Skeletal muscle satellite cell (primary cell): ENCODE data around the gene FUT2.

Experiments used
- H3K27me3 ChIP-seq: 2 replicates; pipeline ENCODE4 v1.7.0; 2013; ENCODE audit warnings: low read length; ENCODE audit not compliant: control insufficient read depth, insufficient read depth
- H3K36me3 ChIP-seq: 2 replicates; pipeline ENCODE4 v1.7.0; 2013; ENCODE audit warnings: mild to moderate bottlenecking, control low read depth, low read length; ENCODE audit not compliant: insufficient read depth
- H3K4me1 ChIP-seq: 2 replicates; pipeline ENCODE4 v1.7.0; 2013; ENCODE audit warnings: low read length; ENCODE audit not compliant: control insufficient read depth, insufficient read depth
- H3K4me2 ChIP-seq: 2 replicates; pipeline ENCODE4 v1.7.0; 2013; ENCODE audit warnings: mild to moderate bottlenecking, low read length
- H3K4me3 ChIP-seq: 2 replicates; pipeline ENCODE4 v1.7.0; 2013; ENCODE audit warnings: low read length
- H3K9ac ChIP-seq: 2 replicates; pipeline ENCODE4 v1.7.0; 2013; ENCODE audit warnings: mild to moderate bottlenecking, low read depth, low read length, moderate library complexity
- H3K9me3 ChIP-seq: replicated peaks from 2 replicates; pipeline ENCODE4 v1.7.0; 2013; ENCODE audit warnings: mild to moderate bottlenecking, control low read depth, low read length

FUT2 gene

DNA sequence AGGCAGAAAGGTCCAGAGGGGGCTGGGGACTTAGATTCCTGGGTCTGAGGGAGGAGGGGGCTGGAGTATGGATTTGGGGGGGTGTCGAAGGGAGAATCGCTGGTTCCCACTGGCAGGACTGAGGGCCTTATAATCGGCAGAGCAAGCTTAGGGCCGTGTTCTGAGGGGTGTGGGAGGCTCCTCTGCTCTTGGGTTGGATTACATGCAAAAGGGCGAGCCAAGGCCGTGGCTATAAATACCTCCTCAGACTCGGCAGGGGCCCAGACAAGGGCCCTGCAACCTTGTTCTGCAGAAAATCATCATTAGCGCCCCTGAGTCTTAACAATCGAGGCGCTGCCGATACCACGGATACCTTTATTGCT is 24.5 kb downstream of the FUT2 start:
- Histone ChIP-seq H3K4me3 (peak overlapping the region; percentile 87), H3K27me3 (no peaks in the 10 kb centered on the region), H3K9ac (peak overlapping the region; percentile 3), H3K4me2 (peak overlapping the region; percentile 95), H3K4me1 (peaks cover 32% of the 10 kb centered on the region), H3K36me3 (no peaks in the 10 kb centered on the region), H3K9me3 (no peaks in the 10 kb centered on the region)

DNA sequence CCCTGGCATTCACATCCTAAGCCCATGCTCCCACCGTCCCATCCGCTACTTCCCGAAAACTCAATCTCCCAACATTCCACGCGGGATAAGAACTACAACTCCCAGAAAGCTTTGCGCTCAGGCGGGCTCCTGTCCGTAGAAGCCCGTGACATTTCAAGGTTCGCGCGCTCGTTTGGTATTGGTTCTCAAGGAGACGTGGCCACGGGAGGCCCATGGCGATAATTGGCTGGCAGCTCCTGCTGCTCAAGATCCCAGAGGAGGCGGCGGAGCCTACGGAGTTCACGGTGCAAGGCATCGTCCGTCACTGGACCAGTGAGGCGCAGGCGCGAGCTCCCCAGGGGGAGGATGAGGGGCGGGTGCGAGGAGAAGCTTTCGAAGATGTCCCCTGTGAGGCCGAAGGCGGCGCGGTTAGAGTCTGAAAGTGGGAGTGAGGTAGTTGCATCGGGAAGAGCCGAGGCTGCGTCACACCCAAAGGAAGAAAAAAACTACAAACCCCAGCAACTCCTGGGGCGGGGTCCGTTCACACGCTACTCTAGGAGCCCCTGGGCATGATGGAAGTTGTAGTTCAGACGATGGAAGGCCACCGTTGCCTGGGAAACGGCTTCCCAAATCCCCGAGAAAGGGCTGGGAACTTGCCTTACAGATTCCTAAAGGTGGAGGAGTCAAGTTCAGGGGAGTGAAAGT is 25.0 kb downstream of the FUT2 start:
- peak overlapping the region; percentile 95 for H3K4me2 ChIP-seq
- H3K4me1 ChIP-seq, result peaks cover 30% of the 10 kb centered on the region
- H3K4me3 ChIP-seq, result peak overlapping the region; percentile 87
- no peaks in the 10 kb centered on the region for H3K9me3 ChIP-seq
- H3K9ac ChIP-seq, result peak overlapping the region; percentile 83
- H3K27me3 ChIP-seq, result no peaks in the 10 kb centered on the region
- no peaks in the 10 kb centered on the region for H3K36me3 ChIP-seq

DNA sequence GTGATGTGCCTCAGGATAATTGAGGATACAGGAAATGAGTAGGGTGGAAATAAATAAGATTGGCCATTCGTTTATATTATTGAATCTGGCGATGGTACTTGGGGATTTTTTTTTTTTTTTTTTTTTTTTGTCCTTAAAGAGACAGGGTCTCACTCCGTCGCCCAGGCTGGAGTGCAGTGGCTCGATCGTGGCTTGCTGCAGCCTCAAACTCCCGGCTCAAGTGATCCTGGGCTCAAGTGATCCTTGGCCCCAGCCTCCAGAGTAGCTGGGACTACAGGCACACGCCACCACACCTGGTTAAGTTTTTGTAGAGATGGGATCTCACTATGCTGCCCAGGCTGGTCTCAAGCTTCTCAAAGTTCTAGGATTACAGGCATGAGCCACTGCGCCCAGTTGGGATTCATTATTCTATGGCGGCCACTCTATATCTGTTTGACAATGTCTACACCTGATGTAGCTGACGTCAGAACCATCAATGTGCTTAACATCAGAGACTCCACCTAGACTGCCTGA is 26.5 kb downstream of the FUT2 start:
- H3K9ac ChIP-seq, result no peak overlapping the region
- H3K4me1 ChIP-seq, result peaks cover 15% of the 10 kb centered on the region
- H3K27me3 ChIP-seq, result no peaks in the 10 kb centered on the region
- no peak overlapping the region for H3K4me2 ChIP-seq
- no peaks in the 10 kb centered on the region for H3K9me3 ChIP-seq
- H3K4me3 ChIP-seq, result no peak overlapping the region
- H3K36me3 ChIP-seq, result no peaks in the 10 kb centered on the region

DNA sequence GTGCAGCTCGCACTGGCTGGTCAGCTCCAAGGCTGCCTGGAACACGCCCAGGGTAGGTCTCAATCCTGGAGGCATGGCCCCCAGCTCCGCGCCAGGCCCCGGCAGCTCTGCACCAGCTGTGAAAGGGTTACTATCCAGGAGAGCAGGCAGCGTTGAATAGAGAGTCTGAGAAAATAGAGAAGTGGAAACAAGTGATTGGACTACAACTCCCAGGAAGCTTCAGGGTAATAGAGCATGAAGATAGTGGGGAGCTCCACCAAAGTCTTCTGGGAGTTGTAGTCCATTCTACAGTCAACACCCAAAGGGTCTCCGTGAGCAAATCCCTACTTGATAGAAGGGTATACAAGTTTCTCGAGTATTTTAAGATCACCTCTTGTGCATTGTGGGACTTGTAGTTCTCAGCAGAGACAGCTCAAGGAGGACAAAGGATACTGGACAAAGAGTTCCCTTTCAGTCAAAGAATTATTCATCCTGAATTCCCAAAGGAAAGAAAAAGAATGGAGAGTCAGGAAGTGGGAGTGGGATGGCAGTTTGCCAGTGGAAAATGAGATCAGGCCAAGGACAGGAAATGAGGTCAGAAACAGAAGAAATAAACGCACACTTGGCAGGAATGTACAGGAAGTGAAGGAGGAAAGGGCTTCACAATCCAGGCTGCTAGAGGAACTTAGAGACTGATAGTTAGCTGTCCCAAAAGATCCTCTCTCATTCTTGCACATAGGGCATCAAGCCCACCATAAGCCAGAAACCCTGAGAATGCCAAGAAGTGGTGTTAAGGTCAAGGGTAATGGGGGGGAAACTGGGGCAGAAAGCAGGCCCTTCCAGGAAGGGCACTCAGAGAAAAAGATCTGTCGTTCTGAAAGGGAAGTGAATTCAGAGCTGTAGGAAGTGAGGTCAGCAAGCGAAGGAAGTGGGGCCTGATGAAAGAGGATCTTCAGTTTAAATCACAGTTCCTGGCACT is 29.3 kb downstream of the FUT2 start:
- no peak overlapping the region for H3K9ac ChIP-seq
- peaks cover 14% of the 10 kb centered on the region for H3K4me1 ChIP-seq
- H3K27me3 ChIP-seq, result no peaks in the 10 kb centered on the region
- no peaks in the 10 kb centered on the region for H3K9me3 ChIP-seq
- H3K4me3 ChIP-seq, result no peak overlapping the region
- no peak overlapping the region for H3K4me2 ChIP-seq
- H3K36me3 ChIP-seq, result no peaks in the 10 kb centered on the region

DNA sequence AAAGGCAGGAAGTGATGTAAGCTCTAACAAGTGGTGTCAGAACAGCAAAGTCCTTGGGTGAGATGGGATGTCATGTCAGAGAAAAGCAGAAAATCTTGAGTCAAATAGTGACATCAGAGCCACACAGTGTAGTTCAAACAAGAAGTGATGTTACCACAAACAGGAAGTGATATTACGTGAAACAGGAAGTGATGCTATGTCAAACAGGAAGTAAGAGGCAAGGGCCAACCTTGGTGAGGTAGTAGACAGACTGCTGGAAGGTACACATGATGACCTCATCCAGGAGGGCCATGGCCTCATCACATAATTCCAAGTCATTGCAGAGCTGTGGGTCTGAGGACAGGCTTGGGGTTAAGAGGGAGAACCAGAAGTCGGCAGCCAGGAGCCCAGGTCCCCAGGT is 30.8 kb downstream of the FUT2 start:
- Histone ChIP-seq H3K4me1 (peaks cover 7% of the 10 kb centered on the region), H3K4me2 (no peak overlapping the region), H3K36me3 (no peaks in the 10 kb centered on the region), H3K27me3 (no peaks in the 10 kb centered on the region), H3K9ac (no peak overlapping the region), H3K9me3 (no peaks in the 10 kb centered on the region), H3K4me3 (no peak overlapping the region)

DNA sequence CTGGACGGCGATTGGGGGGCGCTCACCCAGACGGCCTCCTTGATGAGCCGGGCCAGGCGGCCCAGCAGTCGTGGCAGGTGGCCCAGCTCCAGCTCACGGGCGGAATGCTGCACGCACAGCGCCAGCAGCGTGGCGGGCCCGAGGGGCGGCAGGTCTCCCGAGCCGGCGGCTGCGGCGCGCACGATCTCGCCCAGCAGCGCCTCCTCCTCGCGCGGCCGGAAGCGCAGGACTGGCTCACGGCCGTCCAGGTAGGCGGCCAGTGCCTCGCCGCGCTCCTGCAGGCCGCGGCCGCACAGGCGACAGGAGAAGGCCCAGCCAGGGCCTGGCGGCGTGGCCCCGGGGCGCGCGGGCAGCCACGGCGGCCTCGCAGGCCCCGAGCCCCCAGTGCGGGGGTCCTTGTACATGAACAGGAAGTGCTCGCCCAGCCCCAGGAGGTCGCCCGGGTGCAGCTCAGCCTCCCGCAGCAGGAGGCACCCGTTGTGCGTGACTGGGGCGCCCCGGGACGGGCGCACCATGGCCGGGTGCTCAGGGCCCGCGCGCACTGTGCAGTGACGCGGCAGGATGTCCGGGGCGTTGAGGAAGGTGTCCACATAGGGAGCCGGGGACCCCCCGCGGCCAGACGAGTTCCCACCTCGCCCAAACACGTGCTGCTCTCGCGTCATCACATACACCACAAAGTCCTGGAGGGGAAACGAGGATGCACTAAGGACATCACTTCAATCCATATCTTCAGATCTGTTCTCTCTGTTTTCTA is 33.3 kb downstream of the FUT2 start:
- Histone ChIP-seq H3K9me3 (no peaks in the 10 kb centered on the region), H3K4me1 (peaks cover 7% of the 10 kb centered on the region), H3K27me3 (no peaks in the 10 kb centered on the region), H3K4me2 (no peak overlapping the region), H3K4me3 (no peak overlapping the region), H3K36me3 (no peaks in the 10 kb centered on the region), H3K9ac (no peak overlapping the region)

DNA sequence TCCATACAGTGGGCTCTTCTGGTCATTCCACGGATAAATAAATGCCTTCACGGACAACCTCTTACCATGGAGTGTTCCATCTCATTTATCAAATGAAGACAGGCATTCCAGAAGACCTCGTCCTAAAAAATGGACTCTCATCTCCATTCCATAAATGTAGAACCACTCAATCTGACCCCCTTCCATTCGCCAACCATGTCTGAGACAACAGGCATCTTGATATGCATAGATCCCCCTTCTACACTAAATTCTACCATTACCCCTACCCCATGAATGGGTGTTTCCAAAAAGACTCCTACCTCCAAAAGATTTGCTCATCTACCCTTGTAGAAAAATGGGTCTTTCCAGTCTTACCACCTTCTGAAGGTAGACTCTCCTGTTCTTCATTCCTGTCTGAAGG is 35.7 kb downstream of the FUT2 start:
- no peaks in the 10 kb centered on the region for H3K27me3 ChIP-seq
- H3K4me1 ChIP-seq, result no peaks in the 10 kb centered on the region
- H3K9me3 ChIP-seq, result no peaks in the 10 kb centered on the region
- no peak overlapping the region for H3K4me3 ChIP-seq
- H3K9ac ChIP-seq, result no peak overlapping the region
- H3K36me3 ChIP-seq, result no peaks in the 10 kb centered on the region
- H3K4me2 ChIP-seq, result no peak overlapping the region

DNA sequence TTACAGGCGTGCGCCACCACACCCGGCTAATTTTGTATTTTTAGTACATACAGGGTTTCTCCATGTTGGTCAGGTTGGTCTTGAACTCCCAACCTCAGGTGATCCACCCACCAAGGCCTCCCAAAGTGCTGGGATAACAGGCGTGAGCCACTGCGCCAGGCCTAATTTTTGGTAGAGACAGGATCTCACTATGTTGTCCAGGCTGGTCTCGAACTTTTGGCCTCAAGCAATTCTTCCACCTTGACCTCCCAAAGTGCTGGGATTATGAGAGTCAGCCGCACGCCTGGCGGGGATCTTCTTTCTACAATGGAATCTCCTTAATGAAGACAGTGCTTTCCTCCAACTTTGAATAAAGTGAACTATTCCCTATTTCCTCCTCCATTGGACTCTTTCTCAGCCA is 38.9 kb downstream of the FUT2 start:
- H3K4me1 ChIP-seq, result peaks cover 10% of the 10 kb centered on the region
- H3K36me3 ChIP-seq, result no peaks in the 10 kb centered on the region
- no peaks in the 10 kb centered on the region for H3K9me3 ChIP-seq
- H3K4me3 ChIP-seq, result no peak overlapping the region
- no peaks in the 10 kb centered on the region for H3K27me3 ChIP-seq
- no peak overlapping the region for H3K4me2 ChIP-seq
- no peak overlapping the region for H3K9ac ChIP-seq

DNA sequence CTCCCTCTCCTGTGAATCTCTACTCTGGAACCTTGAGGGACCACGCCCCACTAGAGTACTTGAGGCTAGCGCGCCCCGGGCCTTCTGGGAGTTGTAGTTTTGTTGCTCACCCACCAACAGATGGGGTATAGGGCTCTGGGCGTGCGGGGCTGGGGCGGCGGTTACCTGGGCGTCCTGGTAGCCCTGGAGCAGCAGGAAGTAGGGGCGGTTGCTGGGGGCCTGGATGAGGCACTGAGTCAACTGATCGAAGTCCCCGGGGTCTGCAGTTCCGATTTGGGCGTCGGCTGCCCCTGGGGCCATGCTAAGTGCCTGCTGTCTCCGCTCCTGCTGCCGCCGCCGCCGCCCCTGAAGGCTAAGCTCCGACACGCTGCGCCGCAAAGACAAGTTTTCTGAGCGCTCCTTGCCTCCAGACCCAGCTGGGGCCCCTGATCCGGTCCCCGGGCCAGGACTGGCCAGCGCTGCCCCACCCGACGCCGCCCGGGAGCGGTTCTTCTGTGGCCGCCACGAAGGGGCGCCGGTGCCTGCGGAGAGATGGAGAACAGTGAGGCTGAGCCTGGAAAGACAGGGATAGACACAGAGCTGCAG is 39.4 kb downstream of the FUT2 start:
- peaks cover 10% of the 10 kb centered on the region for H3K4me1 ChIP-seq
- no peak overlapping the region for H3K9ac ChIP-seq
- no peaks in the 10 kb centered on the region for H3K9me3 ChIP-seq
- H3K36me3 ChIP-seq, result no peaks in the 10 kb centered on the region
- peaks cover 3% of the 10 kb centered on the region for H3K27me3 ChIP-seq
- H3K4me2 ChIP-seq, result no peak overlapping the region
- H3K4me3 ChIP-seq, result no peak overlapping the region

DNA sequence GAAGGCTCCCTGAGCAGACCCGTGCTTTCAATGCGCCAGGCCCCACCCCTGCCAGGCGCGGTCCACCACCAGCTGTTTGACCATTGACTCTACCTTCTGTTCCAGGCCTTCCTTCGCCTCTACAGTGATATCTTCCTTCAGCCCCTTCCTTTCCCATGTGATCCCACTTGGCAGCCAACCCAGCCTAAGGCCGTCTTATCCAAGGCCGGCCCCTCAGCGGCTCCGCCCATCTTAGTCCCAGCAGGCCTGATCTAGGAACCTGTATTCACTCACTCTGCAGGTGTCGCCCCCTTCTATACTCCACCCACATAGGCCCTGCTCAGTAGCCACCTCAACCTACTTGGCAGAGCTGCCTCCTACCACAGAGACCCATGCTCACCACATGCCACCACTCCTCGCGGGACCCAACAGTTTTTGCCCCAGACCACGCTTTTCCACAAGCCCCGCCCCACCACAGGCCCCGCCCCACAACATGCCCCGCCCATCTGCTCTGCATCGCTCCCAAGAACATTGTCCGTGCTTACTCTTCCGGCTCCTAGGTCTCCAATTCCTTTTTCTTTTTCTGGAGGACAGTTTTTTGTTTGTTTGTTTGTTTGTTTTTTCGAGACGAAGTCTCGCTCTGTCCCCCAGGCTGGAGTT is 41.7 kb downstream of the FUT2 start:
- Histone ChIP-seq H3K9ac (no peak overlapping the region), H3K4me3 (no peak overlapping the region), H3K4me2 (no peak overlapping the region), H3K36me3 (no peaks in the 10 kb centered on the region), H3K27me3 (peaks cover 3% of the 10 kb centered on the region), H3K4me1 (peaks cover 10% of the 10 kb centered on the region), H3K9me3 (no peaks in the 10 kb centered on the region)
